GM18507 (cell line): ENCODE measurements around the gene FTH1.

Experiments used
- DNase-seq: peaks from one replicate; pipeline ENCODE4 v3.0.0; 2011; ENCODE audit warnings: low read depth; ENCODE audit not compliant: insufficient read length; ENCODE audit errors: extremely low spot score
- FAIRE-seq: peaks from 2 replicates; lab custom pipeline; 2011; peaks lifted over from hg19 to GRCh38; lab: Jason Lieb, UNC

The FTH1 gene

DNA sequence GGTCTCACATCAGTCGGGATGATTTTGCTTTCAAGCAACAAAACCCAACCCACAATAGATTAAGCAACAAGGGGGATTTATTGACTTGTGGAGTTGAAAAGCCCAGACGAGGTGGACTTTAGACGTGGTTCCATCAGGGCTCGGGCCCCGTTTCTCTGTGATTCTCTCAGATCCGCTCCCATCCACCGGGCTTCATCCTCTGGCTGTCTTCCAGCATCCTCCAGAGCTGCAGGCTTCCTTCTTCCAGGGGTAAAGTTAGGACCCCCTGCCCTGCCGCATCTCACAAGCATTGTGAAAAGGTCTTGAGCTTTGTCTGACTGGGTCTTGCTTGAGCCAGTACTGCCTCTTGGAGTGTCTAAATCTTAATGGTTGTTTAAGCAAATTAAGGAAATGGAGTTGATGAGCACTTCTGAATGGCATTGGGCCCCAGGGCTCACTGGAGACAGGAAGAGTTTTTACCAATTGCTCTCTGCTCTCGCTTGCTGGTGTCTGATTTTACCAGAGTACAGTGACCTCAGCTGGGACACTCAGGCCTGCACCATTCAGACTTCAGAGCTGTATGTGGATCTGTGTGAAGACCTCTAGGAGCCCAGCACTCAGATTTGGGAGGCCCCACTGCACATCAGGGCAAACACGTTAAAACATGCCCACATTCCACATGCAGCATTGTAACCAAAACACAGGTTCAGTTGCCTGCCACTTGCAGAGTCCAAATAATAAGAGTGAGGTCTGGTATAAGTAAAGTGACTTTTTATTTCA lies 13.5 kb upstream of the FTH1 start:
- FAIRE-seq (no peak), DNase-seq (no peak)

DNA sequence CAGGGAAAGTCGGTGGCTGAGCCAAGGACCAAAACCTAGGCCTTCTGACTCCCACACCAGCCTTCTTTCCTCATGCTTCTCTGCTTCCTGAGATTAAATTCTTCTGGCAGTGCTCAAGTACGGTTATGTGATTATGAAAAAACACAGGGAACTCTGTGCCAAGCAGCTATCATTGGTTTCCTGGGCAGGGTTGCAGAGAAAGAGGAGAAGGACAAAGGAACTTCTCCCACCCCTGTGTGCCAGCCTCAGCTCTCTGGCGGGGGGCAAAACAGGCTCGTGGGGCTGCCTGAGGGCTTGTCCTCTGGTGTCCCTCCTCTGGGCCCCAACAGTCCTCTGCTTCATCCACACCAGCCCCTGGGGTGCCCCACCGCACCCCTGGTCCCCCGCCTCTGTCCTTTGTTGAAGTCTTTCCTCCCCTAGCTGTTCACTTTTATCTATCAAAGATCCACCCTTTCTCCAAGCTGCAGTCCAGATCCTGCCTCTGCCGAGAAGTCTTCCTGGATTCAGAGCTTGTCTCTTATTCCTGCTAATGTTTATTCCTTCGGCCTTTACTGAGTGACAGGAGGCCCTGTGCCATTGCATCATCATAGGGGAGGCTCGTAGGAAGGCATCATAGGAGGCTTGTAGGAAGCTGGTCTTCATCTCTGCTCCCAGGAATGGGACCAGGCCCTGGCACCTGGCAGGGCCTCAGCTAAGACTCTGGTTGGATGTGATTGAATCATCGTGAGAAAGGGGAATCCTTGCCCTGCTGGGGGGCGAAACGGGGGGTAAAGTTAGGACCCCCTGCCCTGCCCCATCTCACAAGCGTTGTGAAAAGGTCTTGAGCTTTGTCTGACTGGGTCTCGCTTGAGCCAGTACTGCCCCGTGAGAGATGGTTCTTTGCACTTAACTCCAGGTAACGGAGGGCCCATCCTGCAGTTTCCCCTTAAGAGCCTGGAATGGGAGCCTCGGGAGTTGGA lies 11.5 kb upstream of the FTH1 start:
- DNase-seq, result no peak
- no peak for FAIRE-seq

DNA sequence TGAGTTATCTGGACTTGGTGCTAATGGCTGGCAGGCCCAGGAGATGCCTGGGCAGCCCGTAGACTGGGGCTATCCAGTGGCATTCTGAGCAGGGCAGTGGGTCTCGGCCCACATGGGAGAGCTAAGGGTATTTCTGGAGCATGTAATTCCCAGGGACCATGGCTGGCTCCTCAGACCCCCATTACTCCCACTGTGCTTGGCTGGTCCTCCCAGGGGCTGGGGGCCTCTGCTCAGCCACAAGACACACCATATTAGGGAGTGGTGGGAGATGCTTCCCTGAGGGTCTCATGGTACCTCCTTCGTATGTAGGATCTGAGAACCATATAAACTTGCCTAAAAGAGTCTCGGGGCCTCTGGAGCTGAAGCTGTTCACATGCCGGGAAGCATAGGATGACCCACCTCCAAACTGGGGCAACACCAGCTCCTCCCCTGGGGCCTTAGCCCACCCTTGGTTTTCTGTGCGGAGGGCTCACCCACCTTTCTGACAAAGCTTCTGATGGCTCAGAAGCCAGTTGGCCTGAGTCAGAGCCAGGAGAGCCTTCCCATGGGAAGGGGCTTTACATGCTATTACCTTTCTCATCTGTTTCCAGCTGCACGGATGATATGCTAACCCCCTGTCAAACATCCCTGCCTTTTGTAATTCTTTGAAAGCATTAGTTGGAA lies 9.5 kb upstream of the FTH1 start:
- FAIRE-seq (no peak), DNase-seq (no peak)

DNA sequence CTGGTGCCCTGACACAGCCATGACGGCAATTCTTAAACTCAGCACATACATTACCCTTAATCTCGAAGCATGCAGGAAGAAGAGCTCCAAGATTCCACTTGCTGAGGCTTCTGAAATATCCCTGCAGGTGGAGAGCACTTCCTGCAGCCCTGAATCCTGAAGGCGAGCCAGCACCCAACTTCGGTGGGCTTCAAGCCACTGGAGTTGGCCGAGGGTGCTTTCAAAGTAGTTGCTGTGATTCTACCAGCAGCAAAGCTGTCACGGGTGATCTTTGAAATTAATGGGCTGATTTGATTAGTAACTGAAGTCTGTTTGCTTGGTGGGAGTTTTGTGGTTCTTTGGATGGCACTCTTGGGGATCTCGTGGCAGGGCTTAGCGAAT lies 9.0 kb upstream of the FTH1 start:
- DNase-seq (no peak), FAIRE-seq (no peak)

DNA sequence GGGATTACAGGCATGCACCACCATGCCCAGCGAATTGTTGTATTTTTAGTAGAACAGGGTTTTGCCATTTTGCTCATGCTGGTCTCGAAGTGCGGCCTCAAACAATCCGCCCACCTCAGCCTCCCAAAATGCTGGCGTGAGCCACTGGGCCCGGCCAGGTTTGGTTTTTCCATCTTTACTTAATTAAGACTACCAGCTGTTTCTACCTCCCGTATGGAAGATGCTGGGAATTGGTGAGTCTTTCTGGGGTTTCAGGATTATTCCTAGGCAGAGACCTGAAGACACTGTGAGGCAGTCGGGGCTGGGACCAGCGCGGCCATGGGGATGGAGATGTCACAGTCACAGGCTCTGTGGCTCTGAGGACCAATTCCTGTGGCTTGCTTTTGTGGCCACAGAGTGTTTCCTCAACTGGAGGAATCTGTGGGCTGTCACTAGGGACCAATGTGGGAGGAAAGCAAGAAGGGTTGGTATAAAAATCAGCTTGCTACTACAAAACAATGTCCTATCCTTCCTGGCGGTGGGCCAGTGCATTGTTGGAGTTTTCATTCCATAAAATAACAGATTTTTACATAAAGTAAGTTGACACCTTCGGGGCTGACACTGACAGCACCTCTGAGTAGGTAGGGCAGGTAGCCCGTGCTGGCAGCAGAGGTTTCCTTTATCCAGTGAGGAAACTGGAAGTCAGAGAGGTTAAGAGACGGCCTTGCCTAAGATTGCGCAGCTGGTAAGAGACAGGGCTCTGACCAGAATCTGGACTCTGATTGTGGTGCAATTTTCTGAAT lies 8.4 kb upstream of the FTH1 start:
- no peak for DNase-seq

GRCh38 chr11:61974766-61975631 lies 7.6 kb upstream of the FTH1 start:
- FAIRE-seq (no peak), DNase-seq (no peak)

More for the DNA sequence above, 8.4 kb upstream of the FTH1 start:
- FAIRE-seq, result no peak

DNA sequence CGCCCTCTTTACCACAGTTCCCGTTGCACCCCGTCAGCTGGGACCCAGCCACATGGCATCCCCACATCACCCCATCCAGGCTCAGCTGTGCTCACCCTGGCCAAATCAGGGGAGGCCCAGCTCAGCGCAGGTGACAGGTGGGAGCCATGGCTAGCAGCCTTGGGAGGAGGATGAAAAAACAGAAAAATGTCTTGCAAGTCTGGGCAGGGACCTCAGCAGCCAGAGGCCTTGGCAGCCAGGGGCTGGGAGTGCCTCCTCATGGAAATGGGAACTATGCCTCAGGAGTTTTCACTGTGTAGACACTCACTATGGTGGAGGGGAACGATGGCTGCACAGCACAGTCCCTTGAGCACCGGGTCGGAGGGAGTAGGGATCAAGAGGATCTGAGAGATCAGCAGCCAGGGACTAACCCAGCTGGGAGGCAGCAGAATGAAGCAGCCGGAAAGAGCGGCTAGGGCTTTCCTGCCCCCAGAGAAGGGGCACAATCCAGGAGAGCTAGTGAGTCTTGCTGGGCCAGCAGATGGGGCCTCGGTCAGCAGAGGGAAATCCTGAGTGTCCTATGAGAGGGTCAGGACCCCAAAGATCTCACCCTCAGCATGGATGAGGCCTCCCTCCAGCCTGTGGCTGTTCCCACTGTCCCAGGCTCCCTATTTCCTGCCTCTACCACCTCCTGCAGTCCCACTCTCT lies 6.2 kb upstream of the FTH1 start:
- DNase-seq (no peak), FAIRE-seq (no peak)

DNA sequence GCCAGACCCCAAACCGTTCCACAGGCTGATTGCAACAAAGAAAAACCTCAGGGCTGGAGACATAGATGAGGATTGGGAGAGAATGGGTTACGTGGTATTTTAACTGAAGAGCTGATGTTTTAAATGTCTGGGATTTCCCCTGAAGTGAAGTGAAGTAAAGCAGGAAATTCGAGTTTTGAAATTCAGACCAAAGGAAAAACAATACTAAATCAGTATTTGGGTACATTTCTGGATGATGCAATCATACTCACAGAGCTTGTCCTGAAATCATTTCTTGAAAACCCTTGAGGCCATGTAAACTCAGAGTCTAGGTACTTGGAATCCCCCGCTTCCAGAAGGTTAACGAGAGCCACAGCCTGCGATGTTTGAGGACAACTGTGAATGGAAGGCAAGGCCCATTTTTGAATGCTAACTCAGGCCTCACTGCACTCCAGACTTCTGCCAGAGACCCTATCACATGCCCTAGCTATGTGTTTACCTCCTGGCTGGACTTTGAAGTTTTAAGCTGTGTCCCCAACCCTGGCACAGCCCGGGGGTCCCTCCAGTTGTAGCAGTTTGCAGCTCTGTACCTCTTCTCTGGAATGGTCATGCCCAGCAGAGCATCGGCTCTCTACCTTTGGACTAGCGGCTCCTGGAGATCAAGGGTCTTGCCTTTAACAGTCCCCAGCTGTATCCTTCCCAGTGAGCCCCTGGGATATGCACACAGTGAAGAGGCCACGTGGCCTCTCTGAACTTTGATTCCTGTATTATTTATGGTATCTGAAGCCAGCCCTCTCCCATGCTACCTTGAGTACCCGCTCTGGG lies 5.4 kb upstream of the FTH1 start:
- DNase-seq, result no peak
- no peak for FAIRE-seq

DNA sequence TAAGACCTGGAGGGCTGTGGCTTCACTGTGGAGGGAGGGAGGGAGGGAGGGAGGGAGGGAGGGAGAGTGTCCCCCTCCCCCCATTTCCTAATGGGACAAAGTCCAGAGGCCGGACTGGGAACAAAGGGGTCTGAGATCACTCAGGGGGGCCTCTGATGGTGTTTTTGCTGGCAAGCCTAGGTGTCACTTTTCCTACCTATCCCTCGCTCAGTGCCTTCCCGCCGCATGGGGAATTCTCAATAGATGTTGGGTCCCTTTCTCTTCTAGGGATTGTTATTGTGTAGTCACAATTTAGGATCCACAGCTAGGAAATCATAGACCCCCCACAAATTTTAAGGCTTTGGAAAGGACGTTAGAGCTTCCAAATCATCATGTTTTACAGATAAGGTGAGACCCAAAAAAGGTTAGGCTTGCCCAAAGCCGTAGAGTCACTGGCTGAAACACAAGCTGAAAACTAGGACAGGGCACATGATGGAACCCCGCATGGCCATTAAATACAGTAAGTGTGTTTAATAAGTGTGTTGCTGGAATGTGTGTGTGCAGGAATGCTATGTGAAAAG lies 4.8 kb upstream of the FTH1 start:
- DNase-seq, result no peak
- no peak for FAIRE-seq

DNA sequence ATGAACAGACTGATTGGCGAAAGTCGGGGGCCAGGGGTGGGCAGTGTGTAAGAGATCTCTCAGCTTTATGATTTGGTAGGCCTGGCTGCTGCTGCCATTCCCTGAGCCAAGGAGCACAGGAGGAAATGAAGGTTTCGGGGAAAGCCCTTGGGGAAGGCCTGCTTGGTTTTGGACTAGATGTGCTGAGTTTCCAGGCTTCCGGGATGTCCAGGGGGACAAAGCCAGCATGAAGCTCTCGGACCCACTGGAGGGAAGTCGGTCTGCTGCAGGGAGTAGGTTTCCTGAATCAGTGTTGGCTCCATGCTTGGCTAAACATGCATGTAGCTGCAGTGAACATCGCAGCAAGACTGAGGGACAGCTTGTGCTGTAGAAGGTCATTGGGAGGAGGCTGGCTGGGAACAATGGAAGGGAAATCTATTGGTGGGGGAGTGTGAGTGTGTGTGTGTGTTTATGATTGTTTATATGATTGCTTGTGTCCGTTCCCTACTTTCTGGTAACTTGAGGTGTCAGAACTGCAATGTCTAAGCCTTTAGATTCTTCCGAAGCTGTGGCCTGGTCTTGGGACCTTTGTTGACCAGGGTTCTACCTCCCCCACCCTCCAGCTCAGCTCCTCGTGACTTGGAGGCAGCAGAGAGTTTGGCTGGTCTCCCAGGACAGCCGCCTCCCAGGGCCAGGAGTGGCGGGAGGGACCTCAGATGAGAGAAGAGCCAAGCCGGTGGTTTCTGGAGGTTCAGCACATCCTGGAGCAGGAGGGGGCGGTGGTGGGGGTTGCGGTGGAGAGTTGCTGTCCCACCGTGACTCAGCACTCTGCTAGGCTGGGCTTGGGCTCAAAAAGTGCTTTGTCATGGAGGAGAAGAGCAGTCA lies 4.0 kb upstream of the FTH1 start:
- FAIRE-seq (peak; percentile 47), DNase-seq (no peak)

GRCh38 chr11:61969838-61970662 lies 2.6 kb upstream of the FTH1 start:
- no peak for FAIRE-seq

GRCh38 chr11:61969391-61969758 lies 1.9 kb upstream of the FTH1 start:
- FAIRE-seq, result no peak
- no peak for DNase-seq

More at GRCh38 chr11:61969838-61970662, 2.6 kb upstream of the FTH1 start:
- no peak for DNase-seq

DNA sequence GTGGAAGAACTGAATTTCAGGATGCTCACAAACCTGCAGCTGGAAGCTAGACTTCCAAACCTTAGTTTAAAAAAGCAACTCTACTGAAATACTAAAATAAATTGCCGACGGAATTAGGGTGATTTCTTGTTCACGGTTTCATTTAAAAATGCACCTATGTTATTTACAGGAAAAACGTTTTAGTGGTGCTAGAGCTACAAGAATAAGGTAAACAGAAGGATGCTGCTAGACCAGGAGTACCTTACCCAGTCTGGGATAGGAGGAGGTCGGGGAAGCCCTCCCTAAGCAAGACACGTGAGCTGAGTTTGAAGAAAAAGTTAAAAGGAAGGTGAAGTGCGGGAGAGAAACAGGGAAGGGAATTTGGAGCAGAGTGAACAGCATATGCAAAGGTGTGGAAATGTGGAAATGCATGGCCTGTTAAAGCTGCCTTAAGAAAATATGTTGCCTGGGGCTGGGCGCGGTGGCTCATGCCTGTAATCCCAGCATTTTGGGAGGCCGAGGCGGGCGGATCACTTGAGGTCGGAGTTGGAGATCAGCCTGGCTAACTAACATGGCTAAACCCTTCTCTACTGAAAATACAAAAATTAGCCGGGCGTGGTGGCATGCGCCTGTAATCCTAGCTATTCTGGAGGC lies 1.4 kb upstream of the FTH1 start:
- DNase-seq (no peak), FAIRE-seq (no peak)

- FAIRE-seq (peak; percentile 38), DNase-seq (no peak)
Observed at GRCh38 chr11:61967924-61968757, 707 bp upstream of the FTH1 start.
